Urinary bladder (tissue), 4 donors: ENCODE data around the gene ST3GAL4. TPM values are rescaled to one million over a fixed set of nuclear protein-coding genes. Genes with fewer than 3 reads are reported as not detected.
A peak's percentile ranks its signal among the peaks of the same experiment; 100 is the strongest.
"Not testable (repeated sequence)": the region's sequence is repeated elsewhere in the genome, so short reads cannot be mapped to it uniquely, and the experiment has no call there.

Experiments used
- DNase-seq: peaks from one replicate; pipeline ENCODE4 v3.0.0-alpha.2; 2015; ENCODE audit errors: extremely low spot score
- H3K27ac ChIP-seq: one replicate; pipeline ENCODE4 v1.5.1; 2013; ENCODE audit warnings: low read depth, mild to moderate bottlenecking, moderate library complexity
- H3K36me3 ChIP-seq: one replicate; pipeline ENCODE4 v1.6.1; 2013; ENCODE audit warnings: mild to moderate bottlenecking, moderate library complexity; ENCODE audit not compliant: insufficient read depth
- H3K4me1 ChIP-seq: one replicate; pipeline ENCODE4 v1.6.1; 2013; ENCODE audit warnings: mild to moderate bottlenecking, moderate library complexity; ENCODE audit not compliant: insufficient read depth
- H3K4me3 ChIP-seq: one replicate; pipeline ENCODE4 v1.5.1; 2013; ENCODE audit warnings: low read depth, low read length
- WGBS: extraction: QIAGEN DNeasy Blood & Tissue Kit; methylation state at CpG from one replicate; pipeline ENCODE4 v1.1.7; 2013; 5-methylcytosine and 5-hydroxymethylcytosine counted together
- polyA plus RNA-seq: library from polyadenylated mRNA; stranded (reverse); fragments of 200-250 nt; gene quantifications from one replicate; pipeline ENCODE4 v1.2.3, GENCODE V29; 2013
- total RNA-seq: library from RNA; depleted of rRNA; stranded (reverse); fragments of >200 nt; gene quantifications from one replicate; pipeline ENCODE4 v1.2.3, GENCODE V29; 2014
- donor health status: healthy with polysubstance abuse.
- donor health status: healthy.

ST3GAL4 gene
- total and polyA plus RNA-seq, 2 donors = 35.2 to 48.5 TPM

DNA sequence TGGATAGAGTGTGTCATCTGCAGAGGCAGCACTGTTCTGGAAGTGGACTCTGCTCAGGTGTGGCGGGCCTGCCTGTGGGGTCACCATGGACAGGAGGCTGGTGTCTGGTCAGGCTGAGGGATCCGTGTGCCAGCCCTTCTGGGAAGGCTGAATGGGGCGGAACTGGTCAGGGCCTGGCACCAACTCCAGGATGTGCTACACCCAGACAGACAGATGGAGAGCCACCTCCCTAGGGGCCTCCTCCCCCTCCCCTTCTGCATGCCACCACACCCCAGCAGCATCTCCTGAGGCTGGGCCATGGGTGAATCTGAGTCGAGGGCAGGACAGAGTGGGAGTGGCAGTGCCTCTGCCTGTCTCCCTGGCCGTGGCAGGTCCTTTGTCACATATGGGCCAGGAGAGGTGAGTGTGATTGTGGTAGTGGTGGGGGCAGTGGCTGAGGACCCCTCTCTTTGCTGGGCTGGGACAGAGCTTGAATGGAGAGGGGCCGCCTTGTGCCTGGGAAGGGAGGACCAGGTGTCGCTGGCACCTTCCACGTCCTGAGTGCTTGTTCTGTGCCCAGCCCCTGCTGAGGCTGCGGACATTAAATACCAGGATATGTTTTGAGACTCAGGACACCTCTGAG lies 29.1 kb downstream of the ST3GAL4 start:
- DNase-seq = no peak
- WGBS = 88% methylated on average over 9 of the region's 9 CpGs
- H3K4me3 ChIP-seq = no peak overlapping the region
- H3K27ac ChIP-seq = no peak overlapping the region
- H3K4me1 ChIP-seq = no peaks in the 10 kb centered on the region
- H3K36me3 ChIP-seq = no peaks in the 10 kb centered on the region

DNA sequence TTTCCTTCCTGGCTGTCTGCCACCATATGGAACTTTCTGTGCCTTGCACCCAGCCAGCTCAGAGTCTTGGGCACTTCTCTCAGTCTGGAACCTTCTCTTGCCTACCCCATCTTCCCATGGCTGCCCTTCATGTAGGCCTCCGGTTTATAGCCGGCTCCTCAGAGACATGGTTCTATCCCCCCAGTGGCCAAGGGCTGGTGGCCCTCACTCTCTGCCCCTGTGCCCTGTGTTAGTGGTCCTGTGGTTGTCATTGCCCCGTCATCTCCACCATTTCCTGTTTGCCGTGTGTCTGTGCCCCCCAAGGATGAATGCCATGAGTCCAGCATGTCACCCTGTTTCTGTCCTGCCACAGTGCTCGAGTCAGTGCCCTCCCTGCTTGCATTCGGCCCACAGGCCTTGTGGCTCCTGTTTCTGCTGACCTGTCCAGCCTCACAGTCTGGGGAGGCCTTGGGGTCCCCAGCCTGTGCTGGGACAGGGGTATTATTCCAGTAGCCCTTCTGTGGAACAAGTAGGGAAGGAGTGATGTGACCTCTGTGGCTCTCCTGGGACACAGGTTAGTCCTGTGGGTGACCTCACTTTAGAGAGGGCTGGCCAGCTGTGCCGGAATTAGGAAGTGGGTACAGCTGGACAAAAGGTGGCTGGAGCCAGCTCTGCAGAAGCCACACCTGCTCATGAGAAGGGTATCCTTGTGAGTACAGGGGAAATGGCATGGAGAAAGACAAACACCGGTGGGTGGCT lies 30.7 kb downstream of the ST3GAL4 start:
- H3K36me3 ChIP-seq = no peaks in the 10 kb centered on the region
- no peak for DNase-seq
- no peaks in the 10 kb centered on the region for H3K4me1 ChIP-seq
- no peak overlapping the region for H3K4me3 ChIP-seq
- no peak overlapping the region for H3K27ac ChIP-seq
- 85% methylated on average over 8 of the region's 8 CpGs for WGBS

DNA sequence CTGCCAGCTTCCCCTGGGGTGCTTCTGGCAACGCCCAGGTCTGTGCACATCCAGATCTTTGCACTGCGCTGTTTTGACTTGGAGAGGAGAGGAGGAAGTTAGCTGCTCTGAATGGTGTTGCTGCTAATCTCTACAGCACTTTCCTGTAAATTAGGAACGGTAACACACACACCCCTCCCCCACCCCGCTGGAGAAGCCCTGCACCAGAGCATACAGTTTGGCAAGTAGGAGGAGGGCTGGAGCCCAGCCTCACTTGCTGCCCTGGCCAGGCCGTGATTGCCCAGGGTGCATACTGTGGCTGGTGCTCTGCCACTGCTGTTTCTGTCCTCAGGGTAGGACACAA lies 31.2 kb downstream of the ST3GAL4 start:
- 55% methylated on average over 5 of the region's 5 CpGs for WGBS
- H3K36me3 ChIP-seq, DNase-seq, H3K4me3 ChIP-seq, H3K4me1 ChIP-seq, H3K27ac ChIP-seq: not testable (repeated sequence)

DNA sequence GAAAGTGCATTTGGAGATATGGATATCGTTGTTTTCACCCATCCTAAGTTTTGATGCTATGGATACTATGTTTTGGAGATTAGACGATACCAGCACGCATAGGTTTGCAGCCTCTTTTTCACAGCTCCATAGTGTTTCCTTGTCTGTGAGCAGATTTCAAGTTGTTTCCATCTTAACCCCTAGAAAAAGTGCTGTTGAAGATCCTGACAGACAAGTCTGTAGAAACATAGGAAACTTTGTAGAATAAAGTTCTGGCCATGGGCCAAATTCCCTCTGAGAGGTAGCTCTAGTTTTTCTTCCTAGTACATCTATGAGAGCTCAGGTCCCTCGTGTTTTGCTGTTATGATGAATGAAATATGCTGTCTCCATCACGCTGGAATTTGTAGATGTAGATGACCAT lies 32.4 kb downstream of the ST3GAL4 start:
- H3K4me3 ChIP-seq = no peak overlapping the region
- H3K27ac ChIP-seq = no peak overlapping the region
- H3K4me1 ChIP-seq = peaks cover 2% of the 10 kb centered on the region
- no peak for DNase-seq
- 65% methylated on average over 5 of the region's 5 CpGs for WGBS
- no peaks in the 10 kb centered on the region for H3K36me3 ChIP-seq

DNA sequence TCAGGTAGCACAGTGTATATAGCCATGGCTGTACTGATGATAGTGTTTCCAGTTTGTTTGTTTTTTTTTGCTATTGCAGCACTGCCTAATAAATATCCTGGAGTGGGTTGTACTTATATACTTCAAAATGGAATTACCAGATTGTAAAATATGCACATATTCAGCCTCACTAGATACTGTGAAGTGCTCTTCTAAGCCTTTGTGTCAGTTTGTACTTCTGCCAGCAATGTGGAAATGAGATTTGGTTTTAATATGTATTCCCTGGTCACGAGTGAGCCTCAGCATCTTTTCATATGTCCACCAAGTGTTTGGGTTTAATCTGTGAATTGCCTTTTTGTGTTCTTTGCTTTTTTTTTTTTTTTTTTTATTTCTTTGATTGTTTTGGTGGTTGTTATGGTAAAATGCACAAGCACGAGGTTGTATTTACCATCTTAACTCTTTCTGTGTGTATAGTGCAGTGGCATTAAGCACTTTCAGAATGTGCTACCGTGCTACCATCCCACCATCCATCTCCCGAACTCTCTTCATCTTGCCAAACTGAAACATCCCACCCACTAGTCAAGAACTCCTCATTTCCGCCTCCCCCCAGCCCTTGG lies 34.9 kb downstream of the ST3GAL4 start:
- no peaks in the 10 kb centered on the region for H3K36me3 ChIP-seq
- H3K27ac ChIP-seq = no peak overlapping the region
- no peak overlapping the region for H3K4me3 ChIP-seq
- peaks cover 4% of the 10 kb centered on the region for H3K4me1 ChIP-seq
- 56% methylated on average over 5 of the region's 5 CpGs for WGBS
- DNase-seq = no peak

DNA sequence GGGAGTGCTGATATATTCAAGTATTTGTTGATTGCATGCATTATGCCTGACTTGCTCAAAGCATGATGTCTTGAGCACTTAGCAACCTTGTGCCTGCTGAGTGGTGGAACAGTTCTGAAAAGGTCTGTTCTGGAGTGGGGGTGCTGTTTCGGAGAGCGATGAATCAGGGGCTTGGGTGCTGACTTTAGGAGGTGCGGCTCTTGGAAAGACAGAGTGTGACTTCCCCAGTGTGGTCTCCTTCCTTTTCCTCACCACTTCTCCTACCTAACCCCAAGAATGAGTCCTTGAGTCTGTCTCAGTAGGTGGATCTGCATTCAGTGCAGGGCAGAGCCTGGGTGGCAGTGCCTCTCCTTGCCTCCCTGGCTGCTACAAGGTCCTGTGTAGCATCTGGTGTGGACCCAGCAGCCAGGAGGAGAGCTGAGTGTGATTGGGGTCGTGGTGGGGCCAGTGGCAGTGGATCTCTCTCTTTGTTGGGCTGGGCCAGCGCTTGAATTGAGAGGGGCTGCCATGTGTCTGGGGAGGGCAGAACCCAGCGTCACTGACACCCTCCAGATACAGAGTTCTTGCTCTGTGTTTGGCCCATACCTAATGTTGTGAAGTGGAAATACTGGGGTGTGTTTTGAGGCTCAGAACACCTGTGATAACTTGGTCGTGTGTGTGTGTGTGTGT lies 35.9 kb downstream of the ST3GAL4 start:
- H3K27ac ChIP-seq = no peak overlapping the region
- 74% methylated on average over 7 of the region's 7 CpGs for WGBS
- H3K4me1 ChIP-seq = peaks cover 4% of the 10 kb centered on the region
- no peak overlapping the region for H3K4me3 ChIP-seq
- no peak for DNase-seq
- H3K36me3 ChIP-seq = no peaks in the 10 kb centered on the region

DNA sequence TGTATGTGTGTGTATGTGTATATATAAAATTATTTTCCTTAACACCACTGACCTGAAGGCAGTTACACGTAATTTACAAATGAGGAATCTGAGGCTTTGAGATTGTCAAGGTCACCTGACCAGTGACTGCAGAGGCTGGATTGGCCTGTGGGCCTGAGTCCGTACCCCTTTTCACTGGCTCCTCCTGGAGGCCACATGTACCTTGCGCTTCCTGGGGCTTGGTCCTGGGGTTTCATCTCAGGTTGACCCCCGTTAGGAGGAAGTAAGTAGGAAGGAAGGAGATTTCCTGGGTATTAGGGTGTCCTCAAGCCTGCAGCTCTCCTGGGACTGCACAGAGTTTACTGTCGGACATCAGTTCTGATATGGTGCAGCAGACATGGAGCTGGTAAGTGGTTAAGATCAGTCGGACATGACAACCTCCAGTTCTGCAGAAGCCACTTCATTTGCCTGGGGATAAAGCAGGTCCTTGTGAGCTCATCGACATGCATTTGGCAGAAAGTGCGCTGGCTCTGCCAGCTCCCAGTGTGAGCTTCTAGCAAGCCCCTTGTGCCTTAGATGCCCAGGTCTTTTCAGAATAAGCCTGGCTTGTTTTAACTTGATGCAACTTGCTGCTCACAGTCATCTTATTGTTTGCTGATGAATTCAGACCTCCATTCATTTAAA lies 36.6 kb downstream of the ST3GAL4 start:
- Histone ChIP-seq H3K36me3 (no peaks in the 10 kb centered on the region), H3K4me1 (peaks cover 4% of the 10 kb centered on the region), H3K4me3 (no peak overlapping the region), H3K27ac (no peak overlapping the region)
- WGBS = 52% methylated on average over 8 of the region's 8 CpGs
- DNase-seq = no peak

DNA sequence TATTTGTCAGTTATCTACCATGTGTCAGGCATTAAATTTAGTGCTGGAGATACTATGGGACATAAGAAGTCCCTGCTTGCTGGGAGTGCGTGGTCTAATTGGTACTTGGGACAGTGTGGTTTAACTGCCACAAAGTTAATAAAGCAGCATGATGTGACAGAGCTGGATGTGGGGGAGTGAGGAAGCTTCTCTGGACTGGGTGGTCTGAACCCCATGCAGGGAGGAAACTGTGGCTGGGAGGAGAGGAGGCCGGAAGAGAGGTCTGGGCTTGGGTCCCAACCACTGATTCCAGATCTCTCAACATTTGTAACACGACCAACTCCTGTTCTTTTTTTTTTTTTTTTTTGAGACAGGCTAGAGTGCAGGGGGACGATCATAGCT lies 37.1 kb downstream of the ST3GAL4 start:
- 29% methylated on average over 4 of the region's 4 CpGs for WGBS
- Histone ChIP-seq H3K4me1 (peaks cover 4% of the 10 kb centered on the region), H3K4me3 (no peak overlapping the region), H3K36me3 (no peaks in the 10 kb centered on the region), H3K27ac (peak overlapping the region; percentile 54)
- no peak for DNase-seq

DNA sequence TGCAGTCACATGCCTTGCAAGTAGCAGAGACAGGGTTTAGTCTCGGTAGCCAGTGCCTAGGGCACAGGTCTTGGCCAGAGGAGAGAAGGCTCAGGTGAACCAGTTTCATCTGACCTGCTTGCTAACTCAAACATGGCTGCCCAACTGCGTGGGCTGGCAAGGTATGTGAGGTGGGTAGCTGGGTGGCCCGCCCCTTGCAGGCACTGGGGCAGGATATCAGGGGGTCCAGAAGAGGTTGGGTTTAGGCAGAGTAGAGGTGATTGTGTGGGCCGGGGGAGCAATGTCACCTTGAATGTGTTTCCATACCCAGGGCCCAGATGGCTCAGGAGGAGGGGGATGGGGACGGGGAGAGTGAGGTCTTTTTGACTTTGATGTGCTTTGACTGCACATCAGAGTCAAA lies 37.7 kb downstream of the ST3GAL4 start:
- Histone ChIP-seq H3K4me3 (no peak overlapping the region), H3K4me1 (peaks cover 4% of the 10 kb centered on the region), H3K27ac (no peak overlapping the region), H3K36me3 (no peaks in the 10 kb centered on the region)
- DNase-seq = no peak
- 92% methylated on average over 5 of the region's 5 CpGs for WGBS

DNA sequence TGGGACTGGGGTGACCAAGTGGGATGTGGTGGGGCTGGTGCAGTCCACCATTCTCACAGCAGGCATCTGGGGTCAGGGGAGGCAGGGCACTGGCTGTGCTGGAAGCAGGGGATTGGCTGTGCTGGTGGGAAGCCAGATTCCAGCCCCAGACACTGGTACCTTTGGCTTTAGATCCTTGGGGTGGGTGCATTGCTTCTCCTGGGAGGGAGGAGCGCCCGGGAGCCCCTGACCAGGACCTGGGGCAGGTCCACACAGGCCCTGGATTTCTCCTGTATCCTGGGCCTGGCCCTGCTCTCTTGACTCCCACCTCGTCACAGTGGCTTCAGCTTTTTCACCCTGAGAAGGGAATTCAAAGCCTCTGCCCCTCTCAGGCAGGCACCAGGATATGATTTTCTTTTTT lies 38.5 kb downstream of the ST3GAL4 start:
- H3K4me1 ChIP-seq = peaks cover 4% of the 10 kb centered on the region
- DNase-seq = no peak
- H3K27ac ChIP-seq = no peak overlapping the region

DNA sequence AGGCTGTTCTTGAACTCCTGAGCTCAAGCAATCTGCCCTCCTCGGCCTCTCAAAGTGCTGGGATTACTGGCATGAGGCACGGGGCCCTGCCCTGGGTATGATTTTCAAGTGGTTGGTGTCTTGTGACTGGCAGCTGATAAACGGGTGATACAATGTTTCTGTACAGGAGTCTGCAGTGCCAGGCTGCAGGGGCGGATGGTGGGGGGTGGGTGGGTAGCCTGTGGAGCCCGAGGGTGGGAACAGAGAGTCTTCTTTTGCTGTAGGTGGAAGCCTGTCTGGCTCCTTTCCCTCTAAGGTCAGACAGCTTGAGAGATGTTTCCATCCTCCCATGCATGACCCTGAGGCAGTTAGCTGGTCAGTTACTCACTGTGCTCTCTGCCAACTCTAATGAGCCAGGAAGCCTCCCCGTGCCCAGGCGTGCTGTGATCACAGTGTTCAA lies 39.2 kb downstream of the ST3GAL4 start:
- not testable (repeated sequence) for H3K36me3 ChIP-seq, H3K4me3 ChIP-seq, H3K27ac ChIP-seq, H3K4me1 ChIP-seq, DNase-seq
- 75% methylated on average over 7 of the region's 7 CpGs for WGBS

More for the DNA sequence above, 38.5 kb downstream of the ST3GAL4 start:
- 89% methylated on average over 3 of the region's 3 CpGs for WGBS
- H3K4me3 ChIP-seq = no peak overlapping the region
- H3K36me3 ChIP-seq = no peaks in the 10 kb centered on the region

DNA sequence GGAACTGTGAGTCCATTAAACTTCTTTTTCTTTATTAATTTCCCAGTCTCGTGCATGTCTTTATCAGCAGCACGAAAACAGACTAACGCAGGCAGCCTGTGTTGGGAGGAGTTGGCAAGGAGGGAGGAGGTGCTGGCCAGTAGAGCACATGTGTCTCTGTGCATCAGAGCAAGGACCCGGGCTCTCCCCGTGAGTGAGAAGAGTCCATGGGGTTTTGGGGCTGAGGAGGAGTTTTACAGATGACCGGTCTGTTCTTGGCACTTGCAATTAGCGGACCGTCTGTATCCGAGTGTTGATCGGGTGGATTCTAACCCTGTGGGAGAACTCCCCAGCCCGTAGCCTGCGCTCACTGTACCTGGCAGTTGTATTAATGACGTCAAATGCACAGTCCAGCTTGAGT lies 40.3 kb downstream of the ST3GAL4 start:
- not testable (repeated sequence) for DNase-seq, H3K27ac ChIP-seq, H3K4me3 ChIP-seq, H3K36me3 ChIP-seq, H3K4me1 ChIP-seq
- 62% methylated on average over 9 of the region's 13 CpGs for WGBS

DNA sequence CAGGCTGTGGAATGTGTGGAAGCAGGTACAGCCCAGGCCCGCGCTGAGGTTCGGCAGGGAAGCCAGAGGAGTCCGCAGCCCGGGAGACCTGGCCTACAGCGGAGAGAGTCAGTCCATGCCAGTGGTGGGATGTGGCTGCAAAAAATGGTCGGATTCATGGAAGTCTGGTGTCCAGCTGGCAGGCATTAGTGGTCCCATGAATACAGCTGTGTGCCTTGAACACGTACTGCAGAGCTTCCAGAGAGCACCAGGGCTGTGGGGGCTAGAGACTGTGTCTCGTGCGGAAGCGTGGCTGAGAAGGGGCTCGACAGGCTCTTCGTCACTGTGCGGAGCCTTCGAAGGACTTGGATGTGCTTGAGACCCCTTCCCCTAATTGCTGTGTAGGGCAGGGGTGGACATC lies 40.8 kb downstream of the ST3GAL4 start:
- not testable (repeated sequence) for DNase-seq, H3K27ac ChIP-seq, H3K4me3 ChIP-seq, H3K36me3 ChIP-seq, H3K4me1 ChIP-seq
- WGBS = 83% methylated on average over 15 of the region's 15 CpGs
